ENCODE measurements around the gene TCF20.

Gene TCF20

DNA sequence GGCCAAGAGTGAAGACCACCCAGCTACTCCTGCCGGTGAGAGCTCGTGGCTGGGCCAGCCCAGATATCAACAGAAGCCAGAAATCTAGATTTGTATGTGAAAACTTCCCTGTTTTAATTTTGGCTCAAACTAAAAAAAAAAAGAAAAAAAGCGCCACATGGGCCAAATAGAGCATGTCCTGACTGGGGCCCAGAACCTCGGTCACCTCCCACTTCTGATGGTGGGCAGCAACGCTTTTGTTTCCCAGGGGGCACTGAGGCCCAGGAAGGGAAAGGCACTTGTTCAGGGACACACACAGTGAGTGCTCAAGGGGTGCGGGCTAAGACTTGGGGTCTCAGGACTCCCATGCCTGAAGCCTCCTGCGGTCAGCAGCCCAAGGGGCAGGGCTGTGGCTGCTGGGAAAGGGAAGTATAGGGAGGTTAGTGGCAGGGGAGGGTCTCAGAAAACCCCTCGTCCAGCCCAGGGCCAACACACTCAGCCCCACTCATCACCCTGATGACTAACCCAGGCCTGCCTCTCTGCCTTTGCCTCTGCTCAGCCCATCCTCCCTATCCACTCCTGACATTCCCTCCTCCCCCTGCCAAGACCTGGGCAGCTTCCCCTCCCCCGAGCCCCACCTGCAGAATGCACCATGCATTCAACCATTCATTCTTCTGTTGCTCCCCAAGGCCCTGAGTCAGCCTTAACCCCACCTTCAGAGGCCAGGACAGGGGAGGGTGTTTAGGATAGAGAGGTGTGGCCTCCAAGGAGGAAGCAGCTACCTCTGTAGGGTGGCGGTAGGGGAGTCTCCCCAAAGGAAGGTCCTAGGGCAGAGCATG lies 30.0 kb upstream of the TCF20 start:
- no peak for DNase-seq

DNA sequence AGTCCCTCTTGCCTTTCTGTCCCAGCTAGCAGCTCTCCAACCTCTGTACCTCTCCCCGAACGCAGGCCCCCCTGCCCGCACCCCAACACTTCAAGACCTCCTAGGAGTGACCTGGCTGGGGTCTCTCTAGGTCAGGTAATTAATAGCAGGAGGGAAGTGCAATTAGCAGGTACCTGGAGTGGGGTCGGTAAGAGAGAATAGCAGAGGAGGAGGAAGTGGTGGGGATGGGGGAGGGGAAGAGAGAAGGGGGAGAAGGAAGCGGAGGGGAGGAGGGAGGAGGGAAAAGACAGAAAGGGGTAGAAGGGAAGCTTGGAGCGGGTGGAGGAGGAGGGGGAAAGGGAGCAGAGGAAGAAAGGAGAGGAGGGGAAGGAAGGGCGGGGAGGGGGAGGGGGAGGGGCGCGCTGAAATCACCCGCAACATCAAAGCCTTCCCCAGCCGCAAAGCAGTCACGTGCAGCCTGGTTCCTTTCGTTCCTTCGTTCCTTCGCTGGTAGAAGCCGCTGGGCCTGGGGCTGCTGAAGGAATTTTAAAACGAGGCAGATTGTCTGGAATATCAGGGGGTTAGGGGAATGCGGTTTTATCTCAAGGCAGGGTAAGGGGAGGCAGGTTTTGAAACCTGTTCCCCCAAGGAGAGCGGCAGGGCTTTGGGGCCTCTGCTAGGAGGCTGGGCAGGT lies 29.3 kb upstream of the TCF20 start:
- no peak for DNase-seq

DNA sequence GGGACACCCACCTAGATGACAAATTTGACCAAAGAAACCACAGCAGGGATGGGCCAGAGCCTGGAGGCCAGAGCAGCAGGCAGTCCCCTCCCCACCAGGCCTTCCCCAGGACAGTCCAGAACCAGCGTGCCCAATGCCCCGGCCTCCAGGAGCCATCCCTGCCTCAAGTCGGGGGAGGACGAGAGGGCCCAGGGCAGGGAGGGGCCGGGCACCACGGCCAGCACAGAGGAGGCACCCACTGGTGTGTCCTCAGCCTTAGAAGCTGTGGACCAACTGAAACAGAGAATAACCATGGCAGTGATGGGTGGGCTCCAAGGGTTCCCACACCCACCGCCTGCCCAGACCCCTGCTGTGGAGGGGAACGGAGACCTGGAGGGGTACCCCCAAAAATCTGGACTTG lies 28.3 kb upstream of the TCF20 start:
- DNase-seq: no peak

DNA sequence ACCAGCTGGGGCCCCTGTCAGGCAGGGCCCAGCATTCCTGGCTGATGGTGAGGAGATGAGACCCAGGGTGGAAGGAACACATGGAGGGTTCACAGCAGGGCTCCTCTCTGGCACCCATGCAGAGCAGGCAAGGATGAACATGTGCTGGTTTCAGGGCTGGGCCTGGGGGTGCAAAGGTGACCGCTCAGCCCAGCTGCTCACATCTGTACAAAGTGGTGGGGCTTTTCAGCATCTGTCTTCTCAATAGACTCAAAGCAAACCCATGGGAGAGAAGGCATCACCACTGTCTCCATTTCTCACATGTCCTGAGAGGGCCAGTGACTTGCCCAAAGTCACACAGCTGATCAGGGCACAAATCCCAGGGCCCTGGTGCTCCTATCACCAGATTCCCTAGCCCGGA lies 27.3 kb upstream of the TCF20 start:
- no peak for DNase-seq

DNA sequence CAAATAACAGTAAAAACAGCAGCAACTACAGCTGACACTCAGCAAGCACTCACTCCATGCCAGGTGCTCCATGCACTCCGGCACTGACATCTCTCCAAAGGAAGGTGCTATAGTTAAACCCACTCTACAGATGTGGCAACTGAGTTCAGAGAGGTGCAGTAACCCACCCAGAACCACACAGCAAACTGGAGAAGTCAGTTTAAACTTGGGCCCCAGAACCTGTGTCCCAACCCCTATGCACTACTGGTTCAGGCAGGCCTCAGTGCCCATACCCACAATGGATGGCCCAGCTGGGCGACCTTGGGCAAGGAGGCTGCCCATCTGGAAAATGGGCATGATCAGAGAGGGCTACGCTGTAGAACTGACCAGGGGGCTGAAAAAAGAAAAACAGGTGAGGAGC lies 26.4 kb upstream of the TCF20 start:
- no peak for DNase-seq

DNA sequence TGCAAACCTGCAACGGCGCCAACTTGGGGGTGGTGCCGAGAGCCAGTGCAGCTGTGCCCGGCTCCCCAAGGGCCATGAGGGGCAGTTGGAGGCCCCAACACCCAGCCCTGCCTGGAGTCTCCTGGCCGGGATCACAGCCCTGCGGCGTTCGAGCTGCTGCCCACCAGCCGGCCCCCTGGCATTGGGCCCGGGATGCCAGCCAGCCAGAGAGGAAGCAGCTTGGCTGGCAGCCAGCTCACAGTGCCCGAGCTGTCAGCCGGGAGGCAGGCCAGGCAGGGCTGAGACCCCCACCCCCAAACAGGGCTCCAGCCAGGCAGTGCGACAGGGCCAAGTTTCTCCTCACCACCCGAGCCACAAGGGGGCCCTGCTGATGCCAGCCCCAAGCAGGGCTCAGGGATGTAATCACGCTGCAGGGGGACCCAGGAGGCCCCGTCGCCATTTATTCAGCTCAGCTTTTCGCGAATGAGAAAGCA lies 26.0 kb upstream of the TCF20 start:
- no peak for DNase-seq

DNA sequence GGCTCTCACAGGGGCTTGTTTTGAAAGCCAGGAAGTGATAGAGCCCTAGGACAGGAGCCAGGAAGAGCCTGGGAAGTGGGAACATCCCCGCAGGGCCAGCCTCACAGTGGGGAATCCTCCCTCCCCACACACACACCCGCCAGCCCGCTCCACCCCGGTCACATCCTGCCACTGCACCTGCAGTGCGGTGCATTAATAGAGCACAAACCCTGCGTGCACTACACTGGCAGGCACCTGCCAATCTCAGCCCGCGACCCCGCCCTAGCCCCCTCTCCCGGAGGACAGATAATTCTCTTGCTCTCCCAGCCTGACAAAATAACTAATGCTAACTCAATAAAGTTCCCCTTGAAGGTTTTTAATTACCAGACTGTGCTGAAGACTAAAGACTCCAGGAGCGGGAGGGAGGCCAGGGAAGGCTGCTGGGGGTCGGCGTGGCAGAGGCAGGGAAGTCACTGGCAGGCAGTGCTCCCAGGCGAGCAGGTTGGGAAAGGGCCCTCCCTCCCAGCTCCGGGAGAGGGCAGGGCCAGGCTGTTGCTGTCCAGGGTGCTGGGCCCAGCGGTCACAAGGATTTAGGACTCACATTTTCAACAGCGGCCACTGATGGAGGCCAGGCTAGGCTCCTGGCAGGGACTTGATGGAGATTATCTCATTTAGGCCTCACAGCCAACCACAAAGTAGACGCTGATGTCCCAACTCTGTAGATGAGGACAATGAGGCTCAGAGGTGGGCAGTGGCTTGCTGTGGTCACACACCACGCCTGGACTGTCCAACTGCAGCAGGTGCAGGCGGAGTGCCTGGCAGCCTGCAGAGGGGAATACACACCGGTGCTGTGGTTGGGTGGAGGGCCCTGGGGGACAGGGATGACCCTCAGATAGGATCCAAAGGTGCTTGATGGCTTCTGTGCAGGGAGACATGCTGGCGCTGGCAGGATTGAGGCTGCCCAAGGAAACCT lies 23.9 kb upstream of the TCF20 start:
- peak; percentile 31 for DNase-seq

DNA sequence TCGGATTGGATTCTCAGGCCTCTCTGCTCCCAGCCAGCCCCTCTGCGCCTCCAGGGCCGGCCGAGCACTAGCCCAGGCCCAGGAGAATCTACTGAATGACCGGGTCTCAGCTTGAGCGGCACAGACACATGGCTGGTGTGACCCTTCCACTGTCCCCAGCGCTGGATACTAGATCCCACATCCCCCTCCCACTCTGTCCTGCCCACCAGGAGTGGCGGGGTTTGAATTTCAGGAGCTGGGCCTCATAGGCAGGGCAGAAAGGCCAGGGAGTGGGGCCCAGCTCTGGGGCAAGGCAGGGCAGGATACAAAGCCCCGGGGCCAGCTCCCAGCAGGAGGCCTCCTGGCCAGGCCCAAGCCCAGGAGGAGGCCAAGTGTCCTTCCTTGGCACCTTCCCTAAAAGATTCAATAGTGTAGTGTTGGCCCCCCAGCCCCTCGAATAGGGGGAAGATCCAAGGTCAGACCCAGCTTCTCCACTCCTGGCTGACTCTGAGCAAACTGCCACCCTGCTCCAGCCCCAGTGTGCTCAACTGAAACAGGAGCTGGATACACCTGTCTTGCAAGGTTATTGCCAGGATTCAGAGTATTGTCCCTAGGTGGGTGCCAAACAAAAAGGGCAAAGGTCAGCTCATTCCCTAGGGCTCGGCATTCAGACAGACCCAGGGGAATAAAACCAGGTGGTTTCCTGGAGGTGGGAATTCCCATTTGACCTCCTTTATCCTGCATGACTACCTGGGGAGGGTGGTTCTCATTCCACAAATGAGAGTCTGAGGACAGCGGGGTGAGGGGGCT lies 22.5 kb upstream of the TCF20 start:
- DNase-seq: no peak

DNA sequence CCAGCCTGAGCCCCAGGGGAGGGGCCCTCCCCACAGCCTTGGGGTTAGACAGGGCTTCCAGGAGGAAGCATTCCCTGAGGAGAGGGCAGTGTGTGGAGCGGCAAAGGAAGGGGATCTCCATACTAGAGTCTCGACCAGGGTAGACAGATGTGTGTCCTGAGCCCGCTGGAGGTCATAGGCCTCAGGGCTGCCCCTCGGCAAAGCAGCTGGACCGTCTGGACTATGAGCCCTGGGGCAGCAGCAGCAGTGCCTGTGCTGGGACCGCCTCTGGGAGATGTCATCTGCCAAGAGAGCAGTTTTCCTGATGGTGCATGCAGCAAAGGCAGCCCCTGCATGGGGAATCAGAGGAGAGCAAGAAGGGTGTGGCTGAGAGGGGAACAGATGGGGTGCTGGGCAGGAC lies 20.8 kb upstream of the TCF20 start:
- DNase-seq: no peak

DNA sequence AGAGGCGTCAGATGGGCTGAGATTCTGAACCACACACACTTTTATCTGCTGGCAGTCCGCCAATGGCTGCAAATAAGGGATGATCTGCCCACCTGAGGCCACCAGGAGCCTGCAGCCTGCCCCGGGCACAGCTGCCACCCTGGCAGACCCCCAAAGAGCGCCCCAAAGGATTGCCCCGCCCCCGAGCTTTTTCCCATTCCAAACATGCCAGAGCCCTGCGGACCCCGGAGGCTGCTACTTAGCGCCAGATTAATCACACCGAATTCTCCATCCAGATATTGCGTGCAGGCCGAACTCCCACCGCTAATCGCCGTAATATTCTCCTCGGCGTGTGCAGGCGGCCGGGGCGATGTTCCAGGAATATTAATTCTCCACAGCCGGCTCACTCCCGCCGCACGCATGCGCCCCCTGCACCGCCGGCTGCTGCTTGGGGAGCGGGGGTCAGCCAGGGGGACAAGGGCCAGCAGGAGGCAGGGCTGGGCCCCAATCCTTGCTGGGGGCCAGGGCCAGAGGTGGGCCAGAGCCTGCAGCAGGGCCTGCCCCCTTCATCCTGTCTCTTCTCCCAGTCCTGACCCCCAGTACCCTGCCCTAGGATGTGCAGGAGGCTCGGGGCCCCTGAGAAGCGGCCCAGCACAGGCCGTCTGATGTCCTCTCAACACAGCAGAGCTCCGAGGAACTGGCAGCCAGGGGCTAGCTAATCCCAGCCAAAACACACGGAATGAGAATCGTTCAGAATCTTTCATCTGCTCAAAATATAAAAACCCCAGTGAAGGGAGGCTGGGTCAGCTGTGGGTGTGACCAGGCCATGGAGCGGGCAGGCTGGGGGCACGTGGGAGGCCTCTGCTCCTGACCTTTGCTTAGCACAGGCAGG lies 19.5 kb upstream of the TCF20 start:
- no peak for DNase-seq

DNA sequence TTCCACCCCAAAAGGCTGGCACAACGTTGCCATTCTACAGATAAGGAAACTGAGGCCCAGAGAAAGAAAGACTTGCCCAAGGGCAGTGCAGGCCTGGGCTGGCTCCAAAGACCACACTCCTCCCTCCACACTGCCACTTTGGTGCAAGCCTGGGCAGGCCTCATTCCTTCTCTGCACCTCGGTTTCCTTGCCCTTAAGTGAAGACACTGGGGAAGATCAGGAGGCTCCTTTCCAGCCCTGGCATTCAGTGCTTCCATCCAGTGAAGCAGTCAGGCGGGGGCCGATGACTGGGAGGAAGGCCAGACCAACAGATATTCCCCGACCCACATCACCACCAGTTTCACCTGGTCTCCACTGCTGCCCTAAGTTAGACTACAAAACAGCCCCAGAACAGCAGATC lies 18.3 kb upstream of the TCF20 start:
- no peak for DNase-seq

DNA sequence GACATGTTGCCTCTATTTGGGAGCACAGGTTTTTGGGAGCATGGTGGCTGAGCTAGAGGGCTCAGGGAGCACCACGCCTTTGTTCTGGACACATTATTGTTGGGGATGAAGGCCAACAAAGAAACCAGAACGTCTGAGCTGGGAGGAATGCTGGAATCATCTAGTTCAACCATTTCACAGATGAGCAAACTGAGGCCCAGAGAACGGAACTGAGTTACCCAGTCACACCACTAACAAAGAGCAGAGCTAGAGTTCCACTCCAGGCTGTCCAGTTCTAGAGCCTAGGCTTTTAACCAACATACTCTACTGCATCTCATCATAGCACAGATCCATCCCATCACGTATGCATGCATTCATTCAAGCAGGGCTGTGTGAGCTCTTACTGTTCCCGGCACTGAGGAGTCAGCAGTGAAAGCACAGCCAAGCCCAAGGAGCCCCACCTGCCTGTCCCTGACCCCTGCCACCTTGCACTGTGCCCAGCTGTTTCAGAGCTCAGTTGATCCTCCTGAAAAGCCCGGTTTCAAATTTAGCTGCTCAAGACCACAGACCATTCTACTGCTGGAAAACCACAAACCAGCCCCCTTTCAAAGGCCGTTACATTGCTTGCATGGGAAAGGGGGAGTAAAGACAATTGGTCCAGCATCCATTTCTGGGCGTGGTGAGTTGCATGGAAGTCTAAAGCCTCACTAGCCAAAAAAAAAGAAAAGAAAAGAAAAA lies 16.9 kb upstream of the TCF20 start:
- no peak for DNase-seq

DNA sequence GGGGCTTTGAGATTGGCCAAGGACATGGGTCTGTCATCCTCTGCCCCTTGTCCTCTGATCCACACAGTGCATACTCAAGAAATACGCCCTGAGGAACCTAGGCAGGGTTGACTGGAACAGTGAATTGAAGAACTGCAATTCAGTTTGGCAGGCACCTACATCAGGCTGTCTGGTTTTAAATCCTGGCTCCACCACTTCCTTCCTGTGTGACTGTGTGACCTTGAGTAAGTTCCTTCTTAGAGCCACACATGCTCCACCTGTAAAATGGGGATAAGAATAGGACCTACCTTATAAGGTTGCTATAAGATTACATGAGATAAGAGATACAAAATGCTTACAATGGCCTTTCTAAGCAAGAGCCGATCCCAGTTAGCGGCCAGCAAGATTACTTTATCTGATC lies 15.8 kb upstream of the TCF20 start:
- no peak for DNase-seq

DNA sequence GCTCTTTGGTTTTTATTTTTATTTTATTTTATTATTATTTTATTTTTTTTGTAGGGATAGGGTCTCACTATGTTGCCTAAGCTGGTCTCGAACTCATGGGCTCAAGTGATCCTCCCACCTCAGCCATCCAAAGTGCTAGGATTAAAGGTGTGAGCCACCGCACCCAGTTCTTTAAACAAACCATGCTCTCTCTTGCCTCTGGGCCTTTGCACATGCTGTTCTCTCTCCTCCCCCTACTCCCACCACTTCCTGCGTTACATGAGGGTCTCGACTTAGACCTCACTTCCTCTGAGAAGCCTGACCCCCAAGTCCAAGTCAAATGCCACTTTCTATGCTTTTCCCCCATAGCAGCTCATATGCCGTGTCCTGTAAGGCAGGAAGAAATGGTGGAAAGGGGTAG lies 15.2 kb upstream of the TCF20 start:
- DNase-seq: no peak

DNA sequence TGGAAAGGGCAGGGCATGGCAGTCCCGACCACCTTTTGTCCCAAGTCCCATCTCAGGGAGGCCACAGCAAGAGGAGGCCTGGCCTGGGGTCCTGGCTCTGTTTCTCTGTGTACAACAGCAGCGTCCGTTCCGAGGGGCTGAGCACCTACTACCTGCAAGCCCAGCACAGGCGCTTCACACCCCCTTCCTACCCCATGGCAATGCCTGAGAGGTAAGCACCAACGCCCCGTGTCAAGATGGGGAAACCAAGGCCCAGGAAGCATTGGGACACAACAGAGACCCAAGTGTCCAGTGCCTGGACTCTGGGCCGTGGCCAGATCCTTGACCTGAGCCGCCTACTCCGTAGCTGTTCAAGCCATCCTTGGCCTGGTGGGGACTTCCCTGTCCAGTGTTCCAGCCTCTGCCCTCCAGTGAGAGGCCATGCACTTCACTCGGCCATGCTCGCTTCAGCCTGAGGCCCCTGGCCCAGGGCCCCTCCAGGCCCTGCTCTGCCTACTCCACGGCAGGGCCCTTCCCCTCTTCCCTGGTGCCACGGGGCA lies 14.3 kb upstream of the TCF20 start:
- no peak for DNase-seq

DNA sequence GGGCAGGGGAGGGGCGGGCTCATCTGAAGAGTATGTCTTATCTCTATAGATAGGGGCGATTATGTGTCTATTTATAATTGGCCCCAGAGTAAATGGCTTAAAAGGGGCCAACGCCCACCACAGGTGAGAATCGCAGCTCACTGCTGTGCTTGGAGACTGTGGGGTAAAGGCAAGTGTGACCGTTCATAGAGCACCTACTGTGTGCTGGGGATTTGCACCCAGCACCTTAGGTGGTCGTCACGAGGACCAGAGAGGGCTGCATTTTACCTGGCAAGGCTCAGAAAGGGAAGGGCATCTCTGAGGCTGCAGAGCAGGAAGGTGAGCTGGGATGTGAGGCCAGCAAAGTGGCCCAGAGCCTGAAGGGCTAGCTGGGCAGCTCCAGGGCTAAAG lies 13.7 kb upstream of the TCF20 start:
- DNase-seq: no peak

DNA sequence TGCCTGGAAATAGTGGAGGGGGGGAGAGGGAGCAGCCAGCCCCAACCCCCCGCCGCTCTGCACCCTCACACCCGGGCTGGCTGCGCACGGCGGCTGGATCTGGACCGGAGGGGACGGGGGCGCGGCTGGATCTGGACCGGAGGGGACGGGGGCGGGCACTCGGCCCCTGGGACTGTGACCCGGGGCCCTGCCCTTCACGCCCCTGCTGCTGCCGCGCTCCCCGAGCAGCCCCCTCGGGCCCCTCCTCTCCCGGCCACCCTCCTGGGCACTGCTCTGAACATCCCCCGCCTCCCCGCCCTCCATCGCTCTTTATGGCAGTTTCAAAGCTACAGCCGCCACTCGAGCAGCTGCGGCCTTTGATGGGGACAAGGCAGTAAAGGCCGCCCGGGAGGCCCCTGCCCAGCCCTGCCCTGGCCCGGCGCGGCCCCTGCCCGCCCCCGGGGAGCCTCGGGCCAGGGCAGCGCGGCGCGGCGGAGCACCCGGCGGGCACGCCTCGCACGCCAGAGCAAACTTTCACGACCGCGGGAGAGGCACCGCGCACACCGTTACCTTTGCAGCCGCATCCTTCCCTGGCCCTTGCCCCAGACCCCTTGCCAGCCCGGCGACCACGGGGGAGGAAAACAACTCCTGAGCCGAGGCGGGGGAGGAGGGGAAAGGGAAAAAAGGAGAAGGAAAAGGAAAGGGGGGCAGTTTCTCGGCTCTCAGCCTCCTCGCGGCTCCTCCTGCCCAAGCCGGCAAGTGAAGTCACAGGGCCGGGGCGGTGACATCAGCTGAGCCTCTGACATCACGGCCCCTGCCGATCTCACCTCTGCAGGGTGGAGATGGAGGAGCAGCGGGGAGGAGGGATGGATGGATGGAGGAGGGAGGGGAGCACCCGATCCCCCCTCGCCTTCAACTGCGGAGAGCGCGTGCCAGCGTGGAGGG lies 13.1 kb upstream of the TCF20 start:
- DNase-seq: peak; percentile 10

DNA sequence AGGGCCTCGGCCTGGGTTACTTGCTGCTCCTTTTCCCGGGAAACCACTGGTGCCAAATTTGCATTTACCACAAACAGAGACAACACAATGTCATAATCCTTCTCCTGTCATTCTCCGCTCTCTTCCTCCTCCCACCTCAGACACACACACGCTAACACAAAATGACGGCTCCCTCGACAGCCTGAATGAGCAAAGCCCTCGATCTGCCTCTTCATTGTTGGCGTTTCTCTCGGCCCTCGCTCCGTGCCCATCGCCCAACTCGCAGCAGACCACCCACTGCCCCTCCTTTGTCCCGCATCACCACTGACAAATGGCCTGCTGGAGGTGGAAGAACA lies 12.5 kb upstream of the TCF20 start:
- DNase-seq: no peak

DNA sequence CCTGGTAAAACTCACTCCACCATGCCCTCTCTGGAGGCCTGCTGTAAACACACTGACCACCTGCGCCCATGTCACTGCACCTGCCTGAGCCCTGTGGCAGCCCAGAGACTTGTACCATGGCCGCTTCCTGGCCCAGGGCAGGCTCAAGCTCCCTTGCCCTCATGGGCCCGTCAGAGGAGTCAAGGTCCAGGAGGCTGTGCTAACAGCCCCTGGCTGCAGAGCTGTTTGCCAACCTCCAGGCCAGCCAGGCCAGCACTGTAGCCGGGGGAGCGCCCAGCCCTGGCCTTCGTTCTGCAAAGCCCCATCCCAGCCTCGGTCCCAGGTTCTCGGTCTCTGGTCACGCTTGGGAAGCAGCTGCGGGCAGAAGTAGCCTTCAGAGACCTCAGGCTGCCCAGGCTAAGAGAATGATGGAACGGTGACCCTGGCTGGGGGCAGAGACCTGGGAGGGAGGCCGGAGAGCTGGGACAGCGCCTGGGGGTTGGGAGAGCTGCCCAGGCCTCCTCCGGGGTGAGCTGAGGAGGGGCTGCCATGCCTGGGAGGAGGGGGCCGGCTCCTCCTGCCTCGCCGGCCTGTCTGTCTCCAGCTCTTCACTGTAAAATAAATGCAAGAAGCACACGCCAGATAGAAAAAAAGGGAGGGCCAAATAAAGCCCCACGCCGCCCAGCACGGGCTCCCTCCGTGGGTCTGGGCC lies 11.9 kb upstream of the TCF20 start:
- DNase-seq: no peak
